Kidney epithelial cell (primary cell): Measurements from ENCODE around the gene SLC51A. TPM values are rescaled to one million over a fixed set of nuclear protein-coding genes. Genes with fewer than 3 reads are reported as not detected.

ENCODE experiments used
- DNase-seq: peaks from one replicate; pipeline ENCODE4 v3.0.0-alpha.2; 2010; ENCODE audit warnings: low read depth
- H3K27me3 ChIP-seq: 2 replicates; pipeline ENCODE4 v1.6.0; 2011; ENCODE audit warnings: low read length; ENCODE audit not compliant: control insufficient read depth, insufficient read depth
- H3K36me3 ChIP-seq: 2 replicates; pipeline ENCODE4 v1.5.1; 2011; ENCODE audit warnings: low read length; ENCODE audit not compliant: control insufficient read depth, insufficient read depth
- H3K4me3 ChIP-seq: 2 replicates; pipeline ENCODE4 v1.5.1; 2011; ENCODE audit warnings: low read depth, mild to moderate bottlenecking, control low read depth, low read length
- total RNA-seq: library from RNA; depleted of rRNA; stranded (reverse); fragments of >200 nt; gene quantifications from 2 replicates; pipeline ENCODE4 v1.2.3, GENCODE V29; 2015
- TF ChIP-seq, protein P1 (sequence below): IDR thresholded peaks from 2 replicates; pipeline ENCODE4 v1.5.1; 2011; ENCODE audit warnings: mild to moderate bottlenecking, moderate library complexity, low read length, control low read depth, inconsistent platforms; ENCODE audit not compliant: insufficient read depth, poor library complexity, severe bottlenecking

SLC51A gene
- total RNA-seq, 1 donor from 2014 or later: not detected

DNA sequence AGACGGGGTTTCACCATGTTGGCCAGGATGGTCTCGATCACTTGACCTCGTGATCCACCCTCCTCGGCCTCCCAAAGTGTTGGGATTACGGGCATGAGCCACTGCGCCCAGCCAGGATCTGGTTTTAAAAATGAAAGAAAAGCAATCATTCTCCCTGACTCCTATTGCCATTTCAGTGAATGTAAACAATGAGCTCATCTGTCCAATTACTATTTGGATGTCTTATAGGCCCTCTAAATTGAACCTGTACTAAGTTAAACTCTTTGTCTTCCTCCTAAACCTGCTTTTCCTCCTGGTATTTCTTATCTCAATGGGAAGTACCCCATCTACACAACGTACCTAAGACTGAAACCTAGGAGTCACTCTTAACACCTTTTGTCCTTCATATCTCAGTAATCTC, 47.5 kb downstream of the SLC51A start:
- Histone ChIP-seq H3K27me3 (no peaks in the 10 kb centered on the region), H3K4me3 (no peak overlapping the region), H3K36me3 (no peaks in the 10 kb centered on the region)
- DNase-seq: no peak
- TF ChIP-seq, protein P1, sequence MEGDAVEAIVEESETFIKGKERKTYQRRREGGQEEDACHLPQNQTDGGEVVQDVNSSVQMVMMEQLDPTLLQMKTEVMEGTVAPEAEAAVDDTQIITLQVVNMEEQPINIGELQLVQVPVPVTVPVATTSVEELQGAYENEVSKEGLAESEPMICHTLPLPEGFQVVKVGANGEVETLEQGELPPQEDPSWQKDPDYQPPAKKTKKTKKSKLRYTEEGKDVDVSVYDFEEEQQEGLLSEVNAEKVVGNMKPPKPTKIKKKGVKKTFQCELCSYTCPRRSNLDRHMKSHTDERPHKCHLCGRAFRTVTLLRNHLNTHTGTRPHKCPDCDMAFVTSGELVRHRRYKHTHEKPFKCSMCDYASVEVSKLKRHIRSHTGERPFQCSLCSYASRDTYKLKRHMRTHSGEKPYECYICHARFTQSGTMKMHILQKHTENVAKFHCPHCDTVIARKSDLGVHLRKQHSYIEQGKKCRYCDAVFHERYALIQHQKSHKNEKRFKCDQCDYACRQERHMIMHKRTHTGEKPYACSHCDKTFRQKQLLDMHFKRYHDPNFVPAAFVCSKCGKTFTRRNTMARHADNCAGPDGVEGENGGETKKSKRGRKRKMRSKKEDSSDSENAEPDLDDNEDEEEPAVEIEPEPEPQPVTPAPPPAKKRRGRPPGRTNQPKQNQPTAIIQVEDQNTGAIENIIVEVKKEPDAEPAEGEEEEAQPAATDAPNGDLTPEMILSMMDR: no peak

DNA sequence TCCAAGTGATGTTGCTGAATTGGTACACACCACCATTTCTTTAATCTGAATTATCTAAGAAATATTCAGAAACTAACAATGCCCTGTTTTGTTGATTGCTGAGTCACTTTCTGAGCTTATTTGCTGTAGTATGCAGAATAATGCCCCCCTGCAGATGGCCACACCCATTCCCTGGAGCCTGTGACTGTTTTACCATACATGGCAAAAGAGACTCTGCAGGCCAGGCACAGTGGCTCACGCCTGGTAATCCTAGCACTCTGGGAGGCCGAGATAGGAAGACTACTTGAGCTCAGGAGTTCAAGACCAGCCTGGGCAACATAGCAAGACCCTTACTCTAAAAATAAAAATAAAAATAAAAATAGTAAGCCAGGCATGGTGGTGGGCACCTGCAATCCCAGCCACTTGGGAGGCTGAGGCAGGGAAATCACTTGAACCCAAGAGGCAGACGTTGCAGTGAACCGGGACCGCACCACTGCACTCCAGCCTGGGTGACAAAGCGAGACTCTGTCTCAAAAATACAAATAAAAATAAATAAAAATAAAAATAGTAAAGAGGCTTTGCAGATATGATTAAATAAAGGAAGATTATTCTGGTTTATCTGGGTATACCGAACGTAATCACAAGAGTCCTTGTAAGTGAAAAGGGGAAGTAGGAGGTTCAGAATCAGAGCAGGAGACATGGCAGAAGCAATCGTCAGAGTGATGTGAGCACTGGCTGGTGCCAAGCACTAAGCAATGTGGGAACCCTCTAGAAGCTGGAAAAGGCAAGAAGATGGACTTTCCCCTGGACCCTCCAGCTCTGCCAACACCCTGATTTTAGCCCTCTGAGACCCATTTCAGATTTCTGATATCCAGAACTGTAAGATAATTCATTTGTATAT, 52.2 kb downstream of the SLC51A start:
- TF ChIP-seq, protein P1: no peak
- DNase-seq: no peak
- H3K4me3 ChIP-seq: no peak overlapping the region
- no peaks in the 10 kb centered on the region for H3K36me3 ChIP-seq
- no peaks in the 10 kb centered on the region for H3K27me3 ChIP-seq

DNA sequence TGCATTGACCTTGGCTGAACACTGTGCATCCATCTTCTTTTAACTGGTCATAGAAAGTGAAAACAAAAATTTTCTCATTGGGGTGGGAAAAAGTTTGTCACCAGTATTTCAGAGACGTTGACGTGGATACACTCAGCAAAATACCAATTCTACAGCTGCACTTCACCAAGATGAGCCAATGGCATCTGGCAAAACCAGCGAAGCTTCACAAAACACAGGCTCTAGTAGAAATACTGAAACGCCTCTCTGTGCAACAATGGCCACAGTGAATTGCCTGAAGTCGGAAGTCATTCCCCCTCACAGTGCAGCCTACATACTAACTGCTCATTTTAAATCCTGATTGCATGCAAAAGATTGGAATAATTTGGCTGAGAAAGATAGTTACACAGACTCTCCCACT, 54.2 kb downstream of the SLC51A start:
- H3K4me3 ChIP-seq: no peak overlapping the region
- DNase-seq: no peak
- TF ChIP-seq, protein P1: no peak
- H3K27me3 ChIP-seq: no peaks in the 10 kb centered on the region
- no peaks in the 10 kb centered on the region for H3K36me3 ChIP-seq

DNA sequence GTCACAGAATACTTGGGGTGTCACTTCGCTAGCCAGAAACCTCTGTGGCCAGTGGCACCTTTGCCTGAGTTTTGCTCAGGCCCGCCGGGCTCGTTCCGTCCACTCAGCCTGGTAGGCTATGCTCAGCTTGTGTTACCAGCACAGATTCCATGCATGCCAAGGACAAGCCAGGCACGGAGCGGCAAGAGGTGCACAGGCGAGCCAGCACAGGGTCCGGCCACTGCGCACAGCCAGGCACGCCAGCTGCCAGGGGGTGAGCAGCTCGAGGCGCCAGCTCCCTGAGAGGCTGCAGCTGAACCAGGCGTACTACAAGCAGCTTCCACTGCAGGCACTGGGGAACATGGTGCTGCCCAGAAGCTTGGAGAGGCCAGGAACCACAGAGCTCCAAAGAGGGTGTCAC, 56.5 kb downstream of the SLC51A start:
- TF ChIP-seq, protein P1: no peak
- H3K27me3 ChIP-seq: no peaks in the 10 kb centered on the region
- no peaks in the 10 kb centered on the region for H3K36me3 ChIP-seq
- no peak overlapping the region for H3K4me3 ChIP-seq
- DNase-seq: no peak

DNA sequence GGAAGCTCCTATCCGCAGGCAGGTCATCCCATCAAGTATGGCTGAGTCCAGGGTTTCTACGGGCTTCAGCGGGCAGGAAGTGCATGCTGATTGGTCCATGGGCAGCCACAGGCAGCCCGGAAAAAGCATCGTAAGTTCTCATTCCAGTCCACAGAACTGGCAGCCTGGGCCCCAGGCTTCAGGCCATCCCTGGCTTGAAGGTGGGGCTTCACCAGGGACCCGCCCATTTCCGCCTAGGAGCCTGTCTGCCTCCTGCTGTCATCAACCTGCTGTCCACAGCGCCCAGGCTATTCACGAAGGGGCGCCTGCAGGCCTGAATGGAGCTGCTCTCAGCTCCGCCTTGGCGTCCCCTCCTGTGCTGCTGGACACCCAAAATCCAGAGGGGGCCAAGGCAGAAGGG, 57.3 kb downstream of the SLC51A start:
- no peaks in the 10 kb centered on the region for H3K36me3 ChIP-seq
- H3K4me3 ChIP-seq: no peak overlapping the region
- no peak for DNase-seq
- TF ChIP-seq, protein P1: no peak
- H3K27me3 ChIP-seq: no peaks in the 10 kb centered on the region

DNA sequence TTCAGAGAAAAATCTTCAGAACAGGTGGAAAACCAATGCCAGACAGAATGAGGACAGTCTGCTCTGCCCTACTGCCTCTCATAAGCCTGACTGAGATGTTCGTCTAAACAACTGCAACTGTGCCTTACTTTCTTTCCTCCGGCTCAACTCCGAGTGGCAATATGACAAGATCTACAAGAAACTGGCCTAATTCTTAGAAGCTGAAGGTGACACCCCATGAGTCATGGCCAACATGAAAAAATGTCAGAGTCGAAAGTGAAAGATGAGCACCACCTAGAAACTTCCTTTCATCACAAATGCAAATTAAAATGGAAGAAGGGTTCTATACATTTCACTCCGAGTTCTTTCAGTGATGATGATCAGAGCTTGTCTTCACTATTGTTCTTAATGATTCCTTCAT, 58.3 kb downstream of the SLC51A start:
- no peaks in the 10 kb centered on the region for H3K36me3 ChIP-seq
- DNase-seq: no peak

More for the DNA sequence above, 58.3 kb downstream of the SLC51A start:
- TF ChIP-seq, protein P1: no peak
- H3K27me3 ChIP-seq: no peaks in the 10 kb centered on the region
- no peak overlapping the region for H3K4me3 ChIP-seq
